ENCODE data around the gene ARHGEF7.

The ARHGEF7 gene

DNA sequence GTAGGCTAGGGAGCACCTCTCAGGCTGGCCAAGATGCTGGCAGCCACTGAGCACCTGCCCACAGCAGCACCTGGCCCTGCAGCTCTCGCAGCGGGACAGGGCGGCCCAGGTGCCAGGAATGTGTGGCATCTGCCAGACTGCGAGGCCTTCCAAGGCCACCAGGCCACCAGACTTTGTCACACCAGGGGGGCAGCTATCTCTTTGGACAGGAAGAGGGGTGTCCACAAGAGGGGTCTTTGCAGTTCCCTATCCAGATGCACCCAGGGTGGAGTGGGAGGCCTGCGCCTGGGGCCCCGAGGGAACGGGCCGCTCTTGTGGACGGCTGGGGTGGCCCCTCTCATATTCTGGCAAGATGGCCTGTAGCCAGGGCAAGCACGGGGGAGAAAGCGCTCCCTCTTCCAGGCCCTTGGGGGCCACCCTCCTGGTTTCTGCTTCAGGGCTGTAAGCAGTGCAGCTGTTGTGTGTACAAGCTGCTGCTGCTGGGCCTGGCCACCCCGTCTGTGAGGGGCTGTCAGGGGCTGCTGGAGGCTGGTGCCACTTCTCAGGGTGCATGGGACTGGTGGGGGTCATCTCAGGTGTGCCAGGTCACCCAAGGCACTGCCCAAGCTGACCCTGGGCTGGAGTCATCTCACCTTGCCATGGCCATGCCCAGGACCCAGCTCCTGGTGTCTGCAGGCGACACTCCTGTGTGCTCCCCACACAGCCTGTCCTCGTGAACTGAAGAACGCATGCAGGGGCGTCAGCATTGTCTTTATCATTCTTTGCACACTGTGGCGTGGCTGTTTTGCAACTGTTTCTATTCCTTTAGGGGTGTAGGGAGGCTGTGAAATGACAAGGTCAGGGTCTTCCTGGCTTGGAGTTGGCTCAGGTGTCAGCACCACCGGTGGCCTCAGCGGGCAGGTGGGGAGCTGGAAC, 207.1 kb downstream of the ARHGEF7 start:
- no peak overlapping the region for H3K4me3 ChIP-seq (ENCODE audit: low read depth, low read length)

DNA sequence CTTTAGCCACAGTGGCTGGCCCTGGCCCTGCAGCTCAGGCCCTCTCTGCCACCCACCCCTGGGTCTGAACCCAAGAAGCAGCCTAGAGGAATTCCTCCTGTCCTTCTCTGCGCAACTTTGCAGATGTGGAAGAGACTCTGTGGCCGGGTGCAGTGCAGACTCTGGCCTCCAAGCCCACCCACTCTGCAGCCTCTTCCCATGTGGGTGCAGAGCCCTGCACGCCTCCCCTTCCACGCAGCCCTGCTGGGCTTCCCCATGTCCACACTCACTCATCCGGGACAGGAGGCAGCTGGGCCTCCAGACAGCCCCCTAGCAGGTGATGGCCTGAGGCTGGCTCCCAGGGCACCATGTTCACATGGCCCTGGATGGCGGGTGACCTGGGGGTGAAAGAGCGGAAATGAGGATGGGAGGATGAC, 207.8 kb downstream of the ARHGEF7 start:
- H3K4me3 ChIP-seq (ENCODE audit: low read depth, low read length) = no peak overlapping the region

DNA sequence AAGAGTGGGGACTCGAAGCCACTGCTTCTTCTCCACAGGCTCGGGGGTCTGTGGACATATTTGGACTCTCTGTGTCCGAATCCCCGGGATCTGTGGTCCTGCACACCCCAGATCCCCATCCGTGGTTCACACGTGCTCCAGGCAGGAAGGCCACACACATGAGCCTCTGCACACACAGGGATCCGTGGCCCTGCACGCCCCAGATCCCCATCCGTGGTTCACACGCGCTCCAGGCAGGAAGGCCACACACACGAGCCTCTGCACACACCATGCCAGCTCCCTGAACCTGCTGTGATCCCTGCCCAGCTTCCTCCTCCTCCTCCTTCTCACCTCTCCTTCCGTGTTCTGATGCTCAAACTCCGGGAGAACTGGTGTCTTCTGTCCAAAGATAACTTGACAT, 208.4 kb downstream of the ARHGEF7 start:
- no peak overlapping the region for H3K4me3 ChIP-seq (ENCODE audit: low read depth, low read length)

DNA sequence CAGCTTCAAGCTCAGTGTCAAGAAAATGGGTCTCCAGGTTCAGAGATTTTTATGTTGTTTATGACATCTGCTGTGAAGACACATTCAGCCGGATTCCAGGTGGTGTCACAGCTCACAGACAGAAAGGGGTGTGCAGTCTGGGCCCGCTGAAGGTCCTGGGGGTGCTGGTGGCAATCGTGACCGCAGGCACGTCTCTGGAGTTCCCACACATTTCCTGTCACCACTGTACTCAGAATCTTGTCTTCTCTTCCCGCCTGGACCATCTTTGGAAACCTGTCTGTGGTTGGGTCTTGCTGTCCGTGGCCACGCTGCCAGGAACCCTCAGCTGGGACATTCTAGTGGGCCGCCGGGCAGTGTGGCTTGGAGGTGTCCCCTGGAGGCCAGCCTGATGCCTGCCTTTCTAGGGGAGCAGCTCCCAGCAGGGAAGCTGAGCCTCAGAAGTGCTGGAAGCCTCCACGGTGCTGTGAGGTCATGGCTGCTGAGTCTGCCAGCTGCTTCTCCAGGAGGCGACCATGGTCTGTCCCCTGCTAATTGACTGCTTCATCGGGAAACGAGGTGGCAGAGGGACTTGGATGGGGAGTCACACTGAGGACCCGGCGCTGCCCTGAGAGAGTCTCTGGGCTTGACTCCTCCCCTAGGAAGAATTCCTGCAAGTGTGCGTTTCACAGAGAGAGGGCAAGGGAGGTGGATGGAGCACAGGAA, 209.0 kb downstream of the ARHGEF7 start:
- no peak overlapping the region for H3K4me3 ChIP-seq (ENCODE audit: low read depth, low read length)

DNA sequence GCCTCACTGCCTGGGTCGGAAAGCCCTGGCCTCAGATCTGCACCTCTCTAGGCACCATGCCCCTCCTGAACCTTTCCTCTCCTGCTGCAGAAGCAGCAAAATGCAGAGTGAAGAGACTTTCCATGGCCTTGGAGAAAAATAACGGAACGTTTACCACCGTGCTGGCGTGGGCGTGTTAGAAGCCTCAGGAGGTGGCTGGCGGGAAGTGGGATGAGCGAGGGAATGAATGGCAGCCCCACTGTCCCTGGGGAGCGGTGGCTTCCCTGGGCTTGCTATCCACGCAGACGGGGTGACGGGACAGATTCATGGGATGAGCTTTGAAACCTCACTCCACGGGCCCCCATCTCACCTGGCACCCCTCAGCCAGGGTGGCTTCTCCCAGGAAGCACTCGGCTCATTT, 209.6 kb downstream of the ARHGEF7 start:
- H3K4me3 ChIP-seq (ENCODE audit: low read depth, low read length) = no peak overlapping the region

DNA sequence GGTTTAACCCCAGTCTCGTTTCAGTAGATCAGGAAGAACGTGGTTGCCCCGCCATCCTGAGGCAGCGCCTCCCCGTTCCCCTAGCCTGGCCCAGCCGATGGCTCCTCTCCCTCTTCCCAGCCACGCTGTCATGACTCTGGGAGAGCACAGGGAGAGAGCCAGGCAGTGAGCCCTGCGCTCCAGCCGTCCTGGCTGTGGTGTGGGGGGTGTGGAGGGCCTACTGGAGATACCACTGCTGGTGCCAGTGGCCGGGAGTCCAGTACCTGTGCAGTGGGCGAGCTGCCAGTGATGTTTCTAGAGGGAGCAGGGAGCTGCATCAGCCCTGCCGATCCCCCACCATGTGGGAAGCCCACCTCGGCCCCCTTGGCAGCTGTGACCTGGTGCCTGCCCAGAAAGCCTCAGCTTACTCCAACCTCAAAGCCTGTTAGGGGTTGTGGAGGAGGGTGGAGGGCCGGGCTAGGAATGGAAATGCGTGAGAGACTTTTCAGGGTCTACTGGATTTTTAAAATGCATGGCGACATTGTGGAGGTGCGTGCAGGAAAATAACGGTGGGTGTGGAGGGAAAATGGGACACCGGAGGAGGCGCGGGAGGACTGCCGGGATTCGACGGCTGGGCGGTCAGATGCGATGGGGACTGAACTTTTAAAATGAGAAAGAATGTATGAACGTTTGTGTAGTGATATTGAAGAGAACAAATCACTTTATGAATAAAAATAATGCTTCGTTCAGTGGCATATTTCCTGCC, 210.2 kb downstream of the ARHGEF7 start:
- H3K4me3 ChIP-seq (ENCODE audit: low read depth, low read length) = no peak overlapping the region

DNA sequence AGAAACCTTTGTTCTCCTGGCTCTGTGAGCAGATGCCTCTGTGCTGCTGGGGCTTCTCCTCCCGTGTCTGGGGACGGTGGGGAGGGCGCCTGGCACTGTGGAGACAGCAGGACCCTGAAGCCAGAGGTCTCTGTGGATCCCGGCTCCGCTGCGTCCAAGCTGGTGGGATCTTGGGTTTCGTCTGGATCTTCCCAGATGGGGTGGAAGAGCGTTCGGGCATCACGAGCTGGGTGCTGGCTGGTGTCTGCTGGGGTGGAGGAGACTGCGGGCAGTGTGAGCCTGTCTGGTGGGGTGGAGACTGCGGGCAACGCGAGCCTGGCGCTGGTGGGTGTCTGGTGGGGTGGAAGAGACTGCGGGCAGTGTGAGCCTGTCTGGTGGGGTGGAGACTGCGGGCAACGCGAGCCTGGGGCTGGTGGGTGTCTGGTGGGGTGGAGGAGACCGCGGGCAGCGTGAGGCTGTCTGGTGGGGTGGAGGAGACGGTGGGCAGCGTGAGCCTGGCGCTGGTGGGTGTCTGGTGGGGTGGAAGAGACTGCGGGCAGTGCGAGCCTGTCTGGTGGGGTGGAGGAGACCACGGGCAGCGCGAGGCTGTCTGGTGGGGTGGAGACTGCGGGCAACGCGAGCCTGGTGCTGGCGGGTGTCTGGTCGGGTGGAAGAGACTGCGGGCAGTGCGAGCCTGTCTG, 211.0 kb downstream of the ARHGEF7 start:
- H3K4me3 ChIP-seq (ENCODE audit: low read depth, low read length) = no peak overlapping the region

DNA sequence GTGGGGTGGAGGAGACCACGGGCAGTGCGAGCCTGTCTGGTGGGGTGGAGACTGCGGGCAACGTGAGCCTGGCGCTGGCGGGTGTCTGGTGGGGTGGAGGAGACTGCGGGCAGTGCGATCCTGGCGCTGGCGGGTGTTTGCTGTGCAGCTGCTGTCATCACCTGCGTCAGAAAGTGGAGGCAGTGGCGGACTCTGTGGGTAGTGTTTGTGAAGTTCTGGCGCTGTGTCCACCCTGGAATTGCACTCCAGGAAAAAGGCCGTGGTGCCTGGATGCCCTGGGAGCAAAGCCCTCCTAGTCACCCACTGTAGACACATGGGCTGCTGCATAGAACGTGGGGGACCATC, 211.5 kb downstream of the ARHGEF7 start:
- H3K4me3 ChIP-seq (ENCODE audit: low read depth, low read length) = no peak overlapping the region

DNA sequence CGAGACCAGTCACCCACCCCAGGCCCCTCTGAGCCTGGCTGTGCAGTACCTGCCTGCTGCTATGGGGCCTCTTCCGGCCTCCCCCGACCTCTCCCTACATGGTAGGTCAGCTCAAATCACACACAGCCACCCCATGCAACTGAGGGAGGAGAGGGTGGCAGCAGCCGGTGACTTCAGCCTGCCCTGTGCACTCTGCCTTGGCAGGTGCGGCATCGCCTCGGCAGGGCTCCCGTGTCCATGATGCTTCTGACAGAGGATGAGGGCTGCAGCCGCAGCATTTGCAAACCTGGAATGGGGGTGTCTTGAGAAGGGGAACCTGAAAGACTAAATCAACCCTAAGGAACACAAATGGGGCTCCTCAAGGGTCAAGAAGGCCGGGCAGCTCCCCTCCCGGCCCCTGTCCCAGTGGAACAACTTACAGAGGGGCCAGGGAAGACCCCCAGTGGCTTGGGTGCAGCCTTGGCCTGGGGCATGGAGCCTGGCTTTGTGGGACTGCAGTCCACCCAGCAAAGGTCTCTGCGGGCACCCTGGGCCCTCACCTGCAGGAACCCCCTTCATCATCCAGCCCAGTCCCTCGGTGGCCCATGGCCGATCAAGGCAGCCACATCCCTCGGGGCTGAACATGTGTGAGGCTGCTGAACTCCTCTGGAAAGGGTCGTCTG, 212.0 kb downstream of the ARHGEF7 start:
- no peak overlapping the region for H3K4me3 ChIP-seq (ENCODE audit: low read depth, low read length)

DNA sequence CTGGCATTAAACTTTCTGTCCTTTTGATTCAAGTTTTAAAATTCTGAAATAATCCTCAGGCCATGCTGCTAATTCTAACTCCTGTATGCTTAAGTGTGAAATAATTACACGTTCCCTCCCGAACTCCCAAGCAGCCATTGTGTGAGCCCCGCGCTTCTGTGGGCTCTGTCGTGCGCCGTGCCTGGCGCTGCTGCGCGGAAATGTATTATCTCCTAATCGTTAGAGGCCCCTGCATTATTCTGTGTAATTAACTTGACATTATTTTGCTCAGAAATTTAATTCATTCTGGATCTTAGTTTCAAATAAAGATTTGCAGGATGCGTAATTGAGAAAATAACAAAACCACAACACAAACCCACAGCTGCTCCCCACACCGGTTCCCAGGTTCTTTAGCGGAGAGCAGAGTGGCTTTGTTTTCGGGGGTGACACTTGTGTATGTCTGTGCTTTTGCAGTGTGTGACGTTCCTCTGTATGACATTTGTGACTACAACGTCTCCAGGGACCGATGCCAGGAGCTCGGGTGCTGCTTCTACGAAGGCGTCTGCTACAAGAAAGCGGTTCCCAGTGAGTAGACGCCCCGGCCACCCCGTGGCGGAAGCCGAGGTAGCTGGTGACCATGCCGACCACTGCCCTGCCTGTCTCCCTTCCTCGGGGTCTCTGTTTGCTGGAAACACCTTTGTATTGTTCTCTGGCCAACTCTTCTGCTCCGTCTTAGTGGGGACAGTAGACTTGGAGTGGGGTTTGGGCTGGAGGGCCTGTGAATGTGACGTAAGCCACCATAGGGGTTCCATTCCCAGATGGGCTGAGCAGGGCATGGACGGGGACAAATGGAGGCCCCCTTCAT, 212.8 kb downstream of the ARHGEF7 start:
- H3K4me3 ChIP-seq (ENCODE audit: low read depth, low read length) = no peak overlapping the region

DNA sequence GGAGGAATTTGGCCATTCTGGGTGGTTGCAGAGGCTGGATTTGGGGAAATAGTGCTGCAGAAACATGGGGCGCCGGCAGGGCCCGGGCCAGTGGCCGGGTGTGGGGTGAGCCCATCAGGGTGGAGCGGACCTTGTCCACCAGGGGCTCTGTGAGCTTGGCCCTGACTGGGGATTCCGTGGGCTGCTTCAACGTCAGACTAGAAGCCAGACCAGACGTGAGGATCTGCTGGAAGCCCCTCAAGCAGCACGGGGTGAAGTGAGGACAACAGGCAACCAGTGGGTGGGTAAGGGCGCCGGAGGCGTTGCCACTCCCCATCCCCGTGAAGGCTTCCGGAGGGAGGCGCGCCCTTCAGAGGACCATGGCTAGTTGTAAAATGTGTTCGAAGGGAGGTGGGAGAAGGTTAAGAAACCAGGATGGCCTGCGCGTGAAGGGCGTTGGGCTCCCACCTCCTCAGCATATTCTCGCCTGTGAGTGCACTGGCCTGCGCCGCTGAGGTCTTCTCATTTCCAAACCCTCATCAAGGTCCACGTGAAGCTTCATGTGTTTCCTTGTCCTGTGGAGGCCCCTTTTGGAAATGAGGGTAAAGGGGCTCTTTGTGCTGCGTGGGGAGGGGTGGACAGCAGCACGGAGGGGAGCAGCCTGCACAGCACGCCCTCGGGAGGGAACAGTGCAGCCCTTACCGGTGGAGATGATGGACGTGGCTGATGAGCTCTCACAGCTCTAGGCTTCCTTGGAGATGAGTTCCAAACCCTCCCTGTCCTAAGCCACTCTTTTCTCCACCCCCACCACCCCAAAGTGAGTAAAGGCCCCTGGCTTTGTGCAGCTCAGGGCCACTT, 213.7 kb downstream of the ARHGEF7 start:
- no peak overlapping the region for H3K4me3 ChIP-seq (ENCODE audit: low read depth, low read length)

DNA sequence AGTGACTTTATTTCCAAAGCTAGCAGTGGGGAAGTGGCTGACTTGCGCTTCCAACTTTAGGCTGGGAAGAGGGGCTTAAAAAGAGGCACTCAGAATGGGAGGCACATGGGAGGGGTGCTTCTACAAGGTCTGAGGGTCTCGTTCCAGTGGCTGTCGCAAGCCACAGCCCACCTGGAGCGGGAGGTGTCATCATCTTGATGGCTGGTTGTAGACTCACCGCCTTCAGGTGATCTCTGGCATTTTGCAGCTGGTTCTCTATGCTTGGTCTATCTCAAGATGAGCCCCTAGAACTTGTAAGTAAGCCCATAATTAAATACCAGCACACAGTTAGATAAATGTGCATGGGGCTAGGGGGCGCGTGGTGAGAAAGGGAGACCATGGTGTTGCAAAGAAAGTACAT, 214.5 kb downstream of the ARHGEF7 start:
- no peak overlapping the region for H3K4me3 ChIP-seq (ENCODE audit: low read depth, low read length)

DNA sequence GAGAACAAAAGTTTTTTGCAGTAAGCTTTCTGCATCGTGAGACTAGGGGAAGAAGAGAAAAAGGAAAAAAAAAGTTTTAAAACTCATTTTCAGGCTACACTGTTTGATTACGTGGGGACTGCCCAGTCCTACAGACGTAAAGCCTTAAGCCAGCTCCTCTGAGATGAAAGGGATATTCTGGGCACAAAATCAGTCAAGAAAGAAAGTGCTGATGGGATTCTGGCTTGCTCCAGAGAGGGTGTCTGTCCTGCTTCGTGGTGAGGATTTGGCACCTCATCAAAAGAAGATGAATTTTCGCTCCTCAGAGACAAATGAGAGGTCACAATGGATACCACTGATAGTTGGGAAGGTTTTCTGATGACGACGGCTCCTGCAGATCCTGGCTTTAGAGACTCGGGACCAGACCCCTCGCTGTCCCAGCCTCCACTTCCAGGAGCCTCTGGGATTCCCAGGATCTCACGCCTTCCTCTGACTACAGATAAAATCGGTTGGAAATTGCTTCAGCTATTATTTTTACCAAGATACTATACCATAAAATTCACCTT, 215.0 kb downstream of the ARHGEF7 start:
- no peak overlapping the region for H3K4me3 ChIP-seq (ENCODE audit: low read depth, low read length)

DNA sequence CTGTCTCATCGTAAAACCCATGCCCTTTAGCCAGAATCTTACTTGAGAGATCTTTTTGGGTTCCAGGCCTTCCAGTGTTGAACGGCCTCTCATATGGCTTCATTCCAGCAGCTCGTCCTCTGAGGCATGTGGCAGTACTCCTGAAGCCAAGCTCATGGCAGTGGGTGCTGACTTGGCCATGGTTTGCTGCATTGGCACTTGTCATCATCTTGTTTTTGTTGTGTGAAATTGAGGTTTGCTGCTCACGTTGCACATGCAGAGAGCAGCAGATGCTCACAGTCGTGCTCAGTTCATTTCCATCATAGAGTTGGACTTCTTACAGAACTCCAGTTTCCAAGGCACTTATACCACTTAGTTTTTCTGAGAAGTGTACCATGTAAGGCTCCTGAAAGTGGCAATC, 220.2 kb downstream of the ARHGEF7 start:
- H3K4me3 ChIP-seq (ENCODE audit: low read depth, low read length) = no peak overlapping the region

DNA sequence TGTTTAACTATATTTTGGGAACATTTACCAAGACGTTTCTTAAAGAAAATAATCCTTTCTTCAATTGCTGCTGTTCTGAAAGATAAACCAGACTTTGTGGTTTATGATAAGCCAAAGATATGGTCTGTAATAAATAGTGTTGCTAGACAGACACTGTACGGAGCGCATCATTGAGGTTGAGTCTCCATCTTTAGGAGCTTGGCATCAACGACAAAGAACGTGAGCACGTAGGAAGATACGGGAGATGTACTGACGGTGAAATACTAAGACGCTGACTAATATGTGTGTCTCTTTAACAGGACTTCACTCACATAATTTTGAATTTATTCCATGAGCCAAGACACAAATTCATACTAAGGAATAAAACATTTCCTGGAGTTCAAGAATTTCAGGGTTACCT, 221.6 kb downstream of the ARHGEF7 start:
- H3K4me3 ChIP-seq (ENCODE audit: low read depth, low read length) = no peak overlapping the region

DNA sequence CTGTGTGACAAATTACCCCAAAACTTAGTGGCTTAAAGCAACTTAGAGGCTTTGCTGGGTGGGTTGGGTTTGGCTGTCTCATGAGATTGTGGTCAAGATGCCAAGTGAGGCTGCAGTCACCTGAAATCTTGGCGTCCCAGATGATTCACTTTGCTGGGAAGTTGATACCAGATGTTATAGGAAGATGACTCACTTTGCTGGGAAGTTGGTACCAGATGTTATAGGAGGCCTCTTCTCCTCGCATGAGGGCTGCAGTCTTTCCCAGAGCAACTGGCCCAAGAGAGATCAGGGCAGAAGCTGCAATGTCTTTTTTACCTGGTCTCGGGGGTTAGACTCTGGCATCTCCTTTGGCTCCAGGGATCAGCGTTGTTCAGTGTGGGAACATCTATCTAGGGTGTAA, 222.1 kb downstream of the ARHGEF7 start:
- H3K4me3 ChIP-seq (ENCODE audit: low read depth, low read length) = no peak overlapping the region

DNA sequence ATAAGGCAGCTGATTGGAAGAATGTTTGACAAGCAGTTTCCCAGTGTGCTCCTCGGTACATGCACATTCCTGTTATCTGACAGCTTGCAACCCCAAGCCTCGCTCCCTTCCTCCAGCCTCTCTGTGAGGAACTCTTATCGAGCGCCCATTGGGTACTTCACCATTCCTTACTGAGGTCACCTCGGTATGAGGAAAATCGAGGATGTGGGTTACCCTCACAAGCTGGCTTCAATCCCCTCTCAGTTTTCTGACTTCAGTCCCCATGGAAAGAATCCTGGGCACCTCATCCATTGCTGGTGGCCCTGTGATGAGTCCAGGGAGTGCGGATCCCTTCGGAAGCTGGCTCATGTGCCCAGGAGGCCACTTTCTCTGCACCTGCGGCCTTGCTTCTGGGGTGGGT, 222.6 kb downstream of the ARHGEF7 start:
- H3K4me3 ChIP-seq (ENCODE audit: low read depth, low read length) = no peak overlapping the region

DNA sequence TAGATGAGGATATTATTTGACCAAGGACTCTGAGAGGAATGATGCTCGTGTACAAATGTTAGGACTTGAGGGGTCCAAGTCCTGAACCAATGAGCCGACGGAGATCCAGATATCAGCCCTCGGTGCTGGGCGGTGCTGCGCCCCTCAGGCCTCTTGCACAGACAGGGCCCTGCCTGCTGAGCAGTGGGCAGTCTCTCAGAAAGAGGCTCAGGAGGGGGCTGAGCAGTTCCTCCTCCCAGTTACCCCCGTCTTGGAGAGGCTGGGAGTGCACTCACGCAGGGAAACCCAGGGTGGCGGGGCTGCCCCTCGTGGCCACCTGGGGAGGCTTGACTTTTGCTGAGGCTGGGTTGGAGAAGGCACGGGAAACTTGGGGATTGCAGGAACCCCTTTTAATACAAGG, 223.7 kb downstream of the ARHGEF7 start:
- H3K4me3 ChIP-seq (ENCODE audit: low read depth, low read length) = no peak overlapping the region
